ENCODE results near the gene GADL1. TPM values are rescaled to one million over a fixed set of nuclear protein-coding genes. Genes with fewer than 3 reads are reported as not detected.

The GADL1 gene
- total RNA-seq, 1 donor from 2014 or later: not detected

DNA sequence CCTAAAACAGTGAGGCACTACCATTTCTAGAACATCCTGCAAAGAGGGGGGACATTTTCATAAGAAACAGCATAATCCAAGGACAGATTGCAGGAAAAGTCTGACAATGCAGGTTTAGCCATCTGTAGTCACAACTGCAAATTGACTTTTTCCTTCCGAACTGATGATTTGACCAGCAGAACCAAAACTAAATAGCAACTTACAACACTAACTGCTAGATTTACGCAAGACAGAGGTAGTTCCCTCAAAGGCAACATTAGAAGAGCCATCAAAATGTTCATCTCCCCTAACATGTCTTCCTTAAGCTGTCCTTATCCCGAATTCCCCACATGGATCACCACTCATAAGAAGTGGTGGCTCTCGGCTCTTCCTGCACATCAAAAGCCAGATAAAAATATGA lies 129.6 kb downstream of the GADL1 start:
- H3K27me3 ChIP-seq: no peaks in the 10 kb centered on the region
- H3K36me3 ChIP-seq: no peaks in the 10 kb centered on the region
- intact Hi-C loops (cut with DNase I): no loop called here
- TF ChIP-seq, protein P1, sequence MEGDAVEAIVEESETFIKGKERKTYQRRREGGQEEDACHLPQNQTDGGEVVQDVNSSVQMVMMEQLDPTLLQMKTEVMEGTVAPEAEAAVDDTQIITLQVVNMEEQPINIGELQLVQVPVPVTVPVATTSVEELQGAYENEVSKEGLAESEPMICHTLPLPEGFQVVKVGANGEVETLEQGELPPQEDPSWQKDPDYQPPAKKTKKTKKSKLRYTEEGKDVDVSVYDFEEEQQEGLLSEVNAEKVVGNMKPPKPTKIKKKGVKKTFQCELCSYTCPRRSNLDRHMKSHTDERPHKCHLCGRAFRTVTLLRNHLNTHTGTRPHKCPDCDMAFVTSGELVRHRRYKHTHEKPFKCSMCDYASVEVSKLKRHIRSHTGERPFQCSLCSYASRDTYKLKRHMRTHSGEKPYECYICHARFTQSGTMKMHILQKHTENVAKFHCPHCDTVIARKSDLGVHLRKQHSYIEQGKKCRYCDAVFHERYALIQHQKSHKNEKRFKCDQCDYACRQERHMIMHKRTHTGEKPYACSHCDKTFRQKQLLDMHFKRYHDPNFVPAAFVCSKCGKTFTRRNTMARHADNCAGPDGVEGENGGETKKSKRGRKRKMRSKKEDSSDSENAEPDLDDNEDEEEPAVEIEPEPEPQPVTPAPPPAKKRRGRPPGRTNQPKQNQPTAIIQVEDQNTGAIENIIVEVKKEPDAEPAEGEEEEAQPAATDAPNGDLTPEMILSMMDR (IDR thresholded peaks at IDR 0.05): no peak
- H3K9me3 ChIP-seq: no peaks in the 10 kb centered on the region
- ATAC-seq (no peak), DNase-seq (no peak)
- H3K27ac ChIP-seq: no peak overlapping the region
- H3K4me1 ChIP-seq: no peaks in the 10 kb centered on the region
- H3K4me3 ChIP-seq: no peak overlapping the region

DNA sequence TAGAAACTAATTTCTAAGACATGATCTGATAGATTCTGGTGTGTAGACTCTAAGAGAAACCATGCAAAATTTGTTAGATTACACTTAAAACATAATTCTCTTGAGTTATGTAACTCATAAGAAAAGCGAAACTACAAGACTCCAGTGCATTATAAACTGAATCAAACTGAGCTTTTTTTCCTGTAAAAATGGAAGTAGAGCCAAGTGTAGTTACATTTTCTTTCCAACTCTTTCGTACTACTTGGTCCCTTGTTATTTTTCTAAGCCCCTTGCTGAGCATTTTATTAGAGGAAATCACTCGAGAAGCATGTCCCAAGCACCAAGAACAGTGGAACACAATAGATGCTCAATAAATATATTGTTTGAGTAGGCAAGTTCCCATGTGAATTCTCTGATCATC lies 130.2 kb downstream of the GADL1 start:
- H3K27me3 ChIP-seq: no peaks in the 10 kb centered on the region
- intact Hi-C loops (cut with DNase I): no loop called here
- DNase-seq: no peak
- no peak overlapping the region for H3K27ac ChIP-seq
- H3K36me3 ChIP-seq: no peaks in the 10 kb centered on the region
- H3K9me3 ChIP-seq: no peaks in the 10 kb centered on the region
- ATAC-seq: no peak
- TF ChIP-seq, protein P1 (IDR thresholded peaks at IDR 0.05): no peak
- H3K4me3 ChIP-seq: no peak overlapping the region
- no peaks in the 10 kb centered on the region for H3K4me1 ChIP-seq

DNA sequence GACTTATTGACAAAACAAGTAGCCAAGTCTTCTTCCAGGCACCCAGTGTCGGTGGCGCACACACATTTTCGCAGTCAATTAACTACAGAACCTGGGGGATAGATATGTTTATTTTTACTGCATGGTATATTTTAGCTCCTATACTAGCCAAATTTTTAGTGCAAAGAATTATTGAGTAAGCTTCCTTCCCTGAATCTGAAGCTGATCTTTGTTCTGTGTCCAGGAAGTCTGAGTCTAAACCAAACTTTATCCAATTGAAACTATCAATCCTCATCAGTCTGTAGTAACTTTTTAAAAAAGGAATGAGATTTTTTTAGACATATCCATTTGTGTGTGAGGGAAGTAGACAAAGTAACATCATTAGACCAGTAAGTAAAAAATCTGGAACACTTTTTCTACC lies 133.1 kb downstream of the GADL1 start:
- Histone ChIP-seq H3K4me3 (no peak overlapping the region), H3K27me3 (no peaks in the 10 kb centered on the region), H3K27ac (no peak overlapping the region), H3K9me3 (no peaks in the 10 kb centered on the region), H3K4me1 (no peaks in the 10 kb centered on the region), H3K36me3 (no peaks in the 10 kb centered on the region)
- intact Hi-C loops (cut with DNase I): no loop called here
- no peak for DNase-seq
- no peak for ATAC-seq
- TF ChIP-seq, protein P1 (IDR thresholded peaks at IDR 0.05): no peak

DNA sequence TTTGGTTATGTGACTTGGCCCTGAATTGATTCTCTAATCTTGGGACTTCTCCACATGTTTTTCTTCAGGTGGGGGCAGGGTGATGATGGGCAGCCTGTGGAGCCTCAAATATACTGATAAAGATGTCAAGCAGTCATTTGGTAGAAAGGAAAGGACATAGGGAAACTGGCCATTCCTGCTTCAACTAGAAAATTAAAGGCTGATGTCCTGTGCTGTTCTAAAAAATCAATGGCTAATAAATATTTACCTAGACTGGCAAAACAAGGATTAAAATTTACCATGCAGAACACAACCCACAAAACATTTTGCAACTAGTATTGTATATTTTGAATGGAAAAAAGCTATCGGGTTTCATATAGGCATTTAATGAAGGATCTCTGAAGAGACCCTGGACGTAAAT lies 133.7 kb downstream of the GADL1 start:
- Histone ChIP-seq H3K9me3 (no peaks in the 10 kb centered on the region), H3K36me3 (no peaks in the 10 kb centered on the region), H3K4me3 (no peak overlapping the region), H3K27me3 (no peaks in the 10 kb centered on the region), H3K4me1 (no peaks in the 10 kb centered on the region), H3K27ac (no peak overlapping the region)
- intact Hi-C loops (cut with DNase I): no loop called here
- DNase-seq: no peak
- TF ChIP-seq, protein P1 (IDR thresholded peaks at IDR 0.05): no peak
- no peak for ATAC-seq

DNA sequence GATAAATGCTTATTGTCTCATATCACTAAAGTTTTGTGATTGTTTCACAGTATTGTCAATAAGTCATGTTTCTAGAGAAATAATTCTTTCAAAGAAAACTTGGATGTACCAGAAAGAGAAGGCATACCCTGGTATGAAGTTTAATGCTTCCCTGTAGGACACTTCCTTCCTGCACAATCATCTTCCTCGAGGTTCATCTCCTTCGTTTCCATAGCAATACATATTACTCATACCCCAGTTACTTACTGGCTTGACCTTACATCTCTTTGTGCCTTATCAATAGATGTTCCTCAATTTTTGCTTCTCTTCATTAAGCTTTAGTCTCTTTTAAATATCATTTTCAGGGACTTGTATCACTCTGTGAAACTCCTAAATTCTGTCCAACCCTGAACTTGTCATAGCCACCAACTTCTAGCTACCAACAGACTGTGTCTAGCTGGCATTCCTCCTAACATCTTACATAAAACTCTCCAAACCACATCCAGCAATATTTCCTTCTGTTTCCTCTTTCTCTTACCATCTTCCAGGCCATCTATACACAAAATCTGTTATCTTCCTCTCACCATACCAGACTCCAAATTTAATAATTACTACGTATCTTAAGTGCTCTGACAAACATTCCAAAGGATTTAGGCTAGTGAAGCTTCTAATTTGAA lies 134.3 kb downstream of the GADL1 start:
- no peaks in the 10 kb centered on the region for H3K9me3 ChIP-seq
- H3K27me3 ChIP-seq: no peaks in the 10 kb centered on the region
- no peaks in the 10 kb centered on the region for H3K36me3 ChIP-seq
- H3K4me1 ChIP-seq: no peaks in the 10 kb centered on the region
- TF ChIP-seq, protein P1 (IDR thresholded peaks at IDR 0.05): no peak
- no peak overlapping the region for H3K4me3 ChIP-seq
- no peak overlapping the region for H3K27ac ChIP-seq
- DNase-seq (no peak), ATAC-seq (no peak)
- intact Hi-C loops (cut with DNase I): no loop called here

DNA sequence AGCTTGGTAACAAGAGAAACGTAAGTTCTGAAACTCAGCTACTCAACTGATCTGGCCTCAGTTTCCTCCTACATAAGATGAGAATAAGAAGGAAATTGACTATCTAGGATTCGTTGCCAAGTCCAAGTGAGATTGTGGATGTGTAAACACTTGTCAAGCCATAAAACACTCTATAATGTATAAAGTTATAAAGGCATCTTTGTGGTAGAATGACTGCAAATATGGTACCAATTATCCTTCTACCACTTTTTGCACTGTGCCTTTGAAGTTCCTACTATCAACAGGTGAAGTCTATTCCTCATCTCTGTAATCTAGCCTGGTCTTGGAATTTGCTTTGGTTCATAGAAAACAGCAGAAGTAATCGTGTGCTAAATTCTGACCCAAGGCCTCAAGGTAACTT lies 138.2 kb downstream of the GADL1 start:
- ATAC-seq (no peak), DNase-seq (no peak)
- H3K9me3 ChIP-seq: no peaks in the 10 kb centered on the region
- H3K4me3 ChIP-seq: no peak overlapping the region
- intact Hi-C loops (cut with DNase I): no loop called here
- no peaks in the 10 kb centered on the region for H3K27me3 ChIP-seq
- TF ChIP-seq, protein P1 (IDR thresholded peaks at IDR 0.05): no peak
- H3K27ac ChIP-seq: no peak overlapping the region
- no peaks in the 10 kb centered on the region for H3K36me3 ChIP-seq
- H3K4me1 ChIP-seq: no peaks in the 10 kb centered on the region
